ENCODE results near the gene TCN2.

Gene TCN2

GRCh38 chr22:30634471-30635233 is 27.7 kb downstream of the TCN2 start:
- H3K9me3 ChIP-seq (ENCODE audit: control insufficient read depth in 2 of 2, low read length in 2 of 2) = no peaks in the 10 kb centered on the region
- H3K4me1 ChIP-seq (ENCODE audit: control insufficient read depth, insufficient read depth, low read length) = peaks cover 33% of the 10 kb centered on the region
- peak overlapping the region; percentile 56 to 73 for H3K4me3 ChIP-seq (ENCODE audit: low read length in 2 of 2)
- H3K36me3 ChIP-seq (ENCODE audit: control insufficient read depth in 2 of 2, insufficient read depth in 2 of 2, low read length in 2 of 2) = no peaks in the 10 kb centered on the region
- peak overlapping the region; percentile 58 to 64 for H3K9ac ChIP-seq (ENCODE audit: low read length in 2 of 2)
- peak overlapping the region; percentile 88 for H3K27ac ChIP-seq (ENCODE audit: low read length)
- H3K27me3 ChIP-seq (ENCODE audit: control insufficient read depth in 1 of 2, insufficient read depth in 2 of 2, low read length in 2 of 2) = no peaks in the 10 kb centered on the region

GRCh38 chr22:30635273-30636225 is 28.6 kb downstream of the TCN2 start, which contains the start of gene SLC35E4:
TSS of gene SLC35E4 (plus strand) at chr22:30635781. CDS start at chr22:30636451, 670 bp downstream.
- Histone ChIP-seq H3K4me3 (ENCODE audit: low read length in 2 of 2) (peak within 1 kb of the TSS; percentile 78 to 86), H3K27me3 (ENCODE audit: control insufficient read depth in 1 of 2, insufficient read depth in 2 of 2, low read length in 2 of 2) (no peaks in the 10 kb centered on the region), H3K9ac (ENCODE audit: low read length in 2 of 2) (peak within 1 kb of the TSS; percentile 87 to 90), H3K9me3 (ENCODE audit: control insufficient read depth in 2 of 2, low read length in 2 of 2) (no peaks in the 10 kb centered on the region), H3K4me1 (ENCODE audit: control insufficient read depth, insufficient read depth, low read length) (peaks cover 33% of the 10 kb centered on the region), H3K36me3 (ENCODE audit: control insufficient read depth in 2 of 2, insufficient read depth in 2 of 2, low read length in 2 of 2) (no peaks in the 10 kb centered on the region), H3K27ac (ENCODE audit: low read length) (peak within 1 kb of the TSS; percentile 88)

- Histone ChIP-seq H3K36me3 (ENCODE audit: control insufficient read depth in 2 of 2, insufficient read depth in 2 of 2, low read length in 2 of 2) (no peaks in the 10 kb centered on the region), H3K4me3 (ENCODE audit: low read length in 2 of 2) (peak overlapping the region; percentile 78 to 86), H3K27ac (ENCODE audit: low read length) (peak overlapping the region; percentile 76), H3K9me3 (ENCODE audit: control insufficient read depth in 2 of 2, low read length in 2 of 2) (no peaks in the 10 kb centered on the region), H3K4me1 (ENCODE audit: control insufficient read depth, insufficient read depth, low read length) (peaks cover 33% of the 10 kb centered on the region), H3K9ac (ENCODE audit: low read length in 2 of 2) (peak overlapping the region; percentile 87 to 90), H3K27me3 (ENCODE audit: control insufficient read depth in 1 of 2, insufficient read depth in 2 of 2, low read length in 2 of 2) (no peaks in the 10 kb centered on the region)
These were observed 29.5 kb downstream of the TCN2 start for GRCh38 chr22:30636226-30637077.

- H3K4me1 ChIP-seq (ENCODE audit: control insufficient read depth, insufficient read depth, low read length) = peaks cover 33% of the 10 kb centered on the region
These were observed 30.7 kb downstream of the TCN2 start for GRCh38 chr22:30637701-30638114.

GRCh38 chr22:30640361-30640760 is 33.4 kb downstream of the TCN2 start:
- no peaks in the 10 kb centered on the region for H3K27me3 ChIP-seq (ENCODE audit: control insufficient read depth in 1 of 2, insufficient read depth in 2 of 2, low read length in 2 of 2)
- H3K4me1 ChIP-seq (ENCODE audit: control insufficient read depth, insufficient read depth, low read length) = peaks cover 20% of the 10 kb centered on the region
- H3K36me3 ChIP-seq (ENCODE audit: control insufficient read depth in 2 of 2, insufficient read depth in 2 of 2, low read length in 2 of 2) = no peaks in the 10 kb centered on the region
- no peak overlapping the region for H3K27ac ChIP-seq (ENCODE audit: low read length)
- no peak overlapping the region for H3K9ac ChIP-seq (ENCODE audit: low read length in 2 of 2)
- no peak overlapping the region for H3K4me3 ChIP-seq (ENCODE audit: low read length in 2 of 2)
- H3K9me3 ChIP-seq (ENCODE audit: control insufficient read depth in 2 of 2, low read length in 2 of 2) = no peaks in the 10 kb centered on the region

More at GRCh38 chr22:30637701-30638114, 30.7 kb downstream of the TCN2 start:
- H3K27me3 ChIP-seq (ENCODE audit: control insufficient read depth in 1 of 2, insufficient read depth in 2 of 2, low read length in 2 of 2) = no peaks in the 10 kb centered on the region
- H3K9ac ChIP-seq (ENCODE audit: low read length in 2 of 2) = no peak overlapping the region
- no peak overlapping the region for H3K27ac ChIP-seq (ENCODE audit: low read length)
- H3K9me3 ChIP-seq (ENCODE audit: control insufficient read depth in 2 of 2, low read length in 2 of 2) = no peaks in the 10 kb centered on the region
- no peaks in the 10 kb centered on the region for H3K36me3 ChIP-seq (ENCODE audit: control insufficient read depth in 2 of 2, insufficient read depth in 2 of 2, low read length in 2 of 2)
- peak overlapping the region; percentile 1 to 44 for H3K4me3 ChIP-seq (ENCODE audit: low read length in 2 of 2)

- H3K9ac ChIP-seq (ENCODE audit: low read length in 2 of 2) = no peak overlapping the region
- H3K36me3 ChIP-seq (ENCODE audit: control insufficient read depth in 2 of 2, insufficient read depth in 2 of 2, low read length in 2 of 2) = no peaks in the 10 kb centered on the region
- no peaks in the 10 kb centered on the region for H3K9me3 ChIP-seq (ENCODE audit: control insufficient read depth in 2 of 2, low read length in 2 of 2)
- no peaks in the 10 kb centered on the region for H3K27me3 ChIP-seq (ENCODE audit: control insufficient read depth in 1 of 2, insufficient read depth in 2 of 2, low read length in 2 of 2)
- H3K4me1 ChIP-seq (ENCODE audit: control insufficient read depth, insufficient read depth, low read length) = peaks cover 19% of the 10 kb centered on the region
- H3K4me3 ChIP-seq (ENCODE audit: low read length in 2 of 2) = no peak overlapping the region
- H3K27ac ChIP-seq (ENCODE audit: low read length) = no peak overlapping the region
These were observed 34.0 kb downstream of the TCN2 start for GRCh38 chr22:30640839-30641430.

GRCh38 chr22:30643055-30643875 is 36.3 kb downstream of the TCN2 start:
- Histone ChIP-seq H3K4me1 (ENCODE audit: control insufficient read depth, insufficient read depth, low read length) (no peaks in the 10 kb centered on the region), H3K27me3 (ENCODE audit: control insufficient read depth in 1 of 2, insufficient read depth in 2 of 2, low read length in 2 of 2) (no peaks in the 10 kb centered on the region), H3K9ac (ENCODE audit: low read length in 2 of 2) (no peak overlapping the region), H3K4me3 (ENCODE audit: low read length in 2 of 2) (no peak overlapping the region), H3K9me3 (ENCODE audit: control insufficient read depth in 2 of 2, low read length in 2 of 2) (no peaks in the 10 kb centered on the region), H3K36me3 (ENCODE audit: control insufficient read depth in 2 of 2, insufficient read depth in 2 of 2, low read length in 2 of 2) (no peaks in the 10 kb centered on the region), H3K27ac (ENCODE audit: low read length) (no peak overlapping the region)

- Histone ChIP-seq H3K4me3 (ENCODE audit: low read length in 2 of 2) (no peak overlapping the region), H3K27ac (ENCODE audit: low read length) (no peak overlapping the region), H3K36me3 (ENCODE audit: control insufficient read depth in 2 of 2, insufficient read depth in 2 of 2, low read length in 2 of 2) (no peaks in the 10 kb centered on the region), H3K27me3 (ENCODE audit: control insufficient read depth in 1 of 2, insufficient read depth in 2 of 2, low read length in 2 of 2) (no peaks in the 10 kb centered on the region), H3K9ac (ENCODE audit: low read length in 2 of 2) (no peak overlapping the region), H3K9me3 (ENCODE audit: control insufficient read depth in 2 of 2, low read length in 2 of 2) (no peaks in the 10 kb centered on the region), H3K4me1 (ENCODE audit: control insufficient read depth, insufficient read depth, low read length) (no peaks in the 10 kb centered on the region)
These were observed 39.7 kb downstream of the TCN2 start for GRCh38 chr22:30646518-30647160.

GRCh38 chr22:30647536-30647935 is 40.6 kb downstream of the TCN2 start:
- no peak overlapping the region for H3K4me3 ChIP-seq (ENCODE audit: low read length in 2 of 2)
- H3K27me3 ChIP-seq (ENCODE audit: control insufficient read depth in 1 of 2, insufficient read depth in 2 of 2, low read length in 2 of 2) = no peaks in the 10 kb centered on the region
- H3K27ac ChIP-seq (ENCODE audit: low read length) = no peak overlapping the region
- no peak overlapping the region for H3K9ac ChIP-seq (ENCODE audit: low read length in 2 of 2)
- H3K4me1 ChIP-seq (ENCODE audit: control insufficient read depth, insufficient read depth, low read length) = no peaks in the 10 kb centered on the region
- H3K9me3 ChIP-seq (ENCODE audit: control insufficient read depth in 2 of 2, low read length in 2 of 2) = no peaks in the 10 kb centered on the region
- no peaks in the 10 kb centered on the region for H3K36me3 ChIP-seq (ENCODE audit: control insufficient read depth in 2 of 2, insufficient read depth in 2 of 2, low read length in 2 of 2)

Data from stomach smooth muscle (tissue), 2 donors.